HEK293T (cell line): Measurements from ENCODE around the gene CD28.

ENCODE experiments used
- CTCF ChIA-PET: fragments of 350-600 bp; formaldehyde crosslinking; extraction: SDS; loops from one replicate; lab custom pipeline; 2021; ENCODE audit warnings: antibody characterized with exemption, inconsistent platforms; lab: Yijun Ruan, JAX
- POLR2A ChIA-PET: fragments of 350-600 bp; formaldehyde crosslinking; extraction: SDS; loops from one replicate; lab custom pipeline; 2020; ENCODE audit warnings: antibody characterized with exemption, inconsistent platforms; lab: Yijun Ruan, JAX
- DNase-seq: peaks from one replicate; pipeline ENCODE4 v3.0.0; 2012; ENCODE audit warnings: mixed read lengths; ENCODE audit errors: extremely low spot score
- ARNT ChIP-seq: fragments of 450-650 bp; IDR thresholded peaks from 2 replicates; pipeline ENCODE4 v1.6.1; 2017; ENCODE audit warnings: mild to moderate bottlenecking
- BHLHE40 ChIP-seq: fragments of 450-650 bp; IDR thresholded peaks from 2 replicates; pipeline ENCODE4 v1.6.1; 2016; ENCODE audit warnings: mild to moderate bottlenecking, moderate library complexity, borderline replicate concordance
- CTBP1 ChIP-seq: fragments of 450-650 bp; IDR thresholded peaks from 2 replicates; pipeline ENCODE4 v1.6.1; 2016; ENCODE audit warnings: borderline replicate concordance
- ELF4 ChIP-seq: fragments of 450-650 bp; IDR thresholded peaks from 2 replicates; pipeline ENCODE4 v1.6.1; 2017; ENCODE audit warnings: antibody characterized with exemption
- FOXA1 ChIP-seq: fragments of 450-650 bp; IDR thresholded peaks from 2 replicates; pipeline ENCODE4 v1.6.1; 2016; ENCODE audit warnings: mild to moderate bottlenecking
- FOXK2 ChIP-seq: fragments of 450-650 bp; IDR thresholded peaks from 2 replicates; pipeline ENCODE4 v1.6.1; 2016; ENCODE audit warnings: mild to moderate bottlenecking
- FOXM1 ChIP-seq: fragments of 450-650 bp; IDR thresholded peaks from 2 replicates; pipeline ENCODE4 v1.6.1; 2017; ENCODE audit warnings: mild to moderate bottlenecking, borderline replicate concordance
- HDGF ChIP-seq: fragments of 450-650 bp; IDR thresholded peaks from 2 replicates; pipeline ENCODE4 v1.6.1; 2017; ENCODE audit warnings: antibody characterized with exemption, borderline replicate concordance
- L3MBTL2 ChIP-seq: fragments of 450-650 bp; conservative IDR thresholded peaks from 2 replicates; pipeline ENCODE4 v1.6.1; 2016; ENCODE audit warnings: mild to moderate bottlenecking
- LEF1 ChIP-seq: fragments of 450-650 bp; IDR thresholded peaks from 2 replicates; pipeline ENCODE4 v1.6.1; 2017; ENCODE audit warnings: mild to moderate bottlenecking, borderline replicate concordance
- NFRKB ChIP-seq: fragments of 450-650 bp; IDR thresholded peaks from 2 replicates; pipeline ENCODE4 v1.6.1; 2016; ENCODE audit warnings: mild to moderate bottlenecking, moderate library complexity
- PKNOX1 ChIP-seq: fragments of 450-650 bp; IDR thresholded peaks from 2 replicates; pipeline ENCODE4 v1.6.1; 2016
- SP1 ChIP-seq: fragments of 450-650 bp; IDR thresholded peaks from 2 replicates; pipeline ENCODE4 v1.6.1; 2017
- SUZ12 ChIP-seq: fragments of 450-650 bp; IDR thresholded peaks from 2 replicates; pipeline ENCODE4 v1.6.1; 2016; ENCODE audit warnings: mild to moderate bottlenecking
- TARDBP ChIP-seq: fragments of 450-650 bp; IDR thresholded peaks from 2 replicates; pipeline ENCODE4 v1.6.1; 2016
- ZNF384 ChIP-seq: fragments of 450-650 bp; IDR thresholded peaks from 2 replicates; pipeline ENCODE4 v1.6.1; 2016

Gene CD28

GRCh38 chr2:203706403-203706802 is at the start of gene CD28:
Gene CD28 (plus strand): TSS chr2:203706639. CDS start chr2:203706697, 58 bp downstream.
- ChIA-PET POLR2A (no interaction called here), CTCF (interaction anchor here (0.6 kb wide), 1 partner anchor 11 kb away, joined by 5 read pairs; no protein-coding TSS in a partner anchor)
- no peak for TF ChIP-seq ZNF384
- TF ChIP-seq BHLHE40, result no peak
- TF ChIP-seq FOXA1, result no peak
- TF ChIP-seq PKNOX1, result no peak
- no peak for TF ChIP-seq CTBP1
- no peak for TF ChIP-seq SP1
- TF ChIP-seq ARNT, result no peak
- no peak for TF ChIP-seq ELF4
- TF ChIP-seq FOXM1, result no peak
- no peak for TF ChIP-seq TARDBP
- TF ChIP-seq SUZ12, result no peak
- no peak for TF ChIP-seq L3MBTL2
- TF ChIP-seq FOXK2, result no peak
- TF ChIP-seq LEF1, result no peak
- no peak for TF ChIP-seq NFRKB
- TF ChIP-seq HDGF, result no peak
- DNase-seq, result no peak

- DNase-seq, result no peak
- CTCF ChIA-PET, result no interaction called here
- POLR2A ChIA-PET, result no interaction called here
- TF ChIP-seq TARDBP (no peak), SUZ12 (no peak), LEF1 (no peak), BHLHE40 (no peak), HDGF (no peak), FOXA1 (no peak), CTBP1 (no peak), ARNT (no peak), FOXK2 (no peak), NFRKB (no peak), PKNOX1 (no peak), SP1 (no peak), L3MBTL2 (no peak), FOXM1 (no peak), ELF4 (no peak), ZNF384 (no peak)
These were observed 46.9 kb upstream of the CD28 start for GRCh38 chr2:203659331-203660049.

GRCh38 chr2:203660465-203660864 is 46.0 kb upstream of the CD28 start:
- TF ChIP-seq FOXM1, result no peak
- TF ChIP-seq LEF1, result no peak
- TF ChIP-seq NFRKB, result no peak
- TF ChIP-seq CTBP1, result no peak
- no peak for TF ChIP-seq SUZ12
- TF ChIP-seq L3MBTL2, result no peak
- no peak for TF ChIP-seq BHLHE40
- TF ChIP-seq FOXA1, result no peak
- no peak for TF ChIP-seq TARDBP
- no peak for TF ChIP-seq FOXK2
- no peak for TF ChIP-seq ZNF384
- no peak for TF ChIP-seq HDGF
- no peak for TF ChIP-seq SP1
- TF ChIP-seq ELF4, result no peak
- no peak for TF ChIP-seq PKNOX1
- TF ChIP-seq ARNT, result no peak

GRCh38 chr2:203661279-203661908 is 45.0 kb upstream of the CD28 start:
- POLR2A ChIA-PET, result no interaction called here
- CTCF ChIA-PET, result no interaction called here
- TF ChIP-seq SP1 (no peak), BHLHE40 (no peak), NFRKB (no peak), PKNOX1 (no peak), CTBP1 (no peak), FOXK2 (no peak), HDGF (no peak), TARDBP (no peak), L3MBTL2 (no peak), ELF4 (no peak), ARNT (no peak), SUZ12 (no peak), LEF1 (no peak), ZNF384 (no peak), FOXM1 (no peak), FOXA1 (no peak)
- no peak for DNase-seq

More at GRCh38 chr2:203660465-203660864, 46.0 kb upstream of the CD28 start:
- POLR2A ChIA-PET, result no interaction called here
- DNase-seq, result no peak
- CTCF ChIA-PET, result no interaction called here

- ChIA-PET POLR2A (no interaction called here), CTCF (no interaction called here)
- DNase-seq, result no peak
- TF ChIP-seq PKNOX1 (no peak), FOXK2 (no peak), SP1 (no peak), SUZ12 (no peak), L3MBTL2 (no peak), ARNT (no peak), ZNF384 (no peak)
These were observed 44.0 kb upstream of the CD28 start for GRCh38 chr2:203662487-203662886.
